Neural cell (in vitro differentiated cells): ENCODE results near the gene TCP11L1. TPM values are rescaled to one million over a fixed set of nuclear protein-coding genes. Genes with fewer than 3 reads are reported as not detected.
A peak's percentile ranks its signal among the peaks of the same experiment; 100 is the strongest.

ENCODE experiments used
- H2AFZ ChIP-seq: fragments of 200-600, 300-800 bp; sonication (generic), shearing (Covaris generic); 2 replicates; pipeline ENCODE4 v1.6.0; 2014; ENCODE audit warnings: low read depth, mild to moderate bottlenecking, antibody characterized with exemption, low read length, moderate library complexity
- H3F3A ChIP-seq: fragments of 200-600 bp; shearing (Covaris generic); 2 replicates; pipeline ENCODE4 v1.6.1; 2016; ENCODE audit warnings: mild to moderate bottlenecking, moderate library complexity, mixed read lengths, antibody characterized with exemption, low read length; ENCODE audit not compliant: insufficient read depth, poor library complexity, severe bottlenecking
- H3K27ac ChIP-seq: fragments of 200-600, 300-800 bp; sonication (generic), shearing (Covaris generic); 2 replicates; pipeline ENCODE4 v1.5.1; 2014; ENCODE audit warnings: mild to moderate bottlenecking, low read length, moderate library complexity
- H3K27me3 ChIP-seq: fragments of 300-800, 200-600 bp; sonication (generic), shearing (Covaris generic); 2 replicates; pipeline ENCODE4 v1.6.0; 2014; ENCODE audit warnings: mild to moderate bottlenecking, low read depth, low read length, moderate library complexity; ENCODE audit not compliant: insufficient read depth
- H3K36me3 ChIP-seq: fragments of 300-800, 200-600 bp; sonication (generic), shearing (Covaris generic); 2 replicates; pipeline ENCODE4 v1.5.1; 2014; ENCODE audit warnings: mild to moderate bottlenecking, antibody characterized with exemption, low read length, moderate library complexity; ENCODE audit not compliant: insufficient read depth
- H3K4me2 ChIP-seq: fragments of 300-800, 200-600 bp; sonication (generic), shearing (Covaris generic); 2 replicates; pipeline ENCODE4 v1.6.0; 2014; ENCODE audit warnings: mild to moderate bottlenecking, low read length
- H3K4me3 ChIP-seq: fragments of 300-800, 200-600 bp; sonication (generic), shearing (Covaris generic); 2 replicates; pipeline ENCODE4 v1.5.1; 2014; ENCODE audit warnings: mild to moderate bottlenecking, low read length, moderate library complexity
- H3K79me2 ChIP-seq: fragments of 200-600 bp; shearing (Covaris generic); replicated peaks from 2 replicates; pipeline ENCODE4 v1.6.0; 2014; ENCODE audit warnings: mild to moderate bottlenecking, low read length, moderate library complexity; ENCODE audit not compliant: insufficient read depth
- H3K9ac ChIP-seq: fragments of 300-800, 200-600 bp; sonication (generic), shearing (Covaris generic); 2 replicates; pipeline ENCODE4 v1.6.1; 2016; ENCODE audit warnings: mild to moderate bottlenecking, low read length, mixed read lengths
- H3K9me2 ChIP-seq: fragments of 200-600 bp; shearing (Covaris generic); 2 replicates; pipeline ENCODE4 v1.6.1; 2016; ENCODE audit warnings: mild to moderate bottlenecking, low read length, mixed read lengths; ENCODE audit not compliant: insufficient read depth
- H3K9me3 ChIP-seq: fragments of 200-600, 300-800 bp; sonication (generic), shearing (Covaris generic); 2 replicates; pipeline ENCODE4 v1.6.1; 2016; ENCODE audit warnings: mild to moderate bottlenecking, mixed run types, low read length, moderate library complexity, mixed read lengths
- H4K20me1 ChIP-seq: fragments of 200-600 bp; shearing (Covaris generic); 2 replicates; pipeline ENCODE4 v1.6.1; 2016; ENCODE audit warnings: mild to moderate bottlenecking, mixed run types; ENCODE audit not compliant: insufficient read depth
- EP300 ChIP-seq: fragments of 450-650 bp; conservative IDR thresholded peaks from 2 replicates; pipeline ENCODE4 v1.6.1; 2014; ENCODE audit warnings: antibody characterized with exemption, mild to moderate bottlenecking, moderate library complexity; ENCODE audit not compliant: poor library complexity, severe bottlenecking
- EZH2 ChIP-seq: fragments of 200-600, 300-800 bp; shearing (Covaris generic), sonication (generic); IDR thresholded peaks from 2 replicates; pipeline ENCODE4 v1.6.1; 2014; ENCODE audit warnings: antibody characterized with exemption, low read length, borderline replicate concordance, mild to moderate bottlenecking; ENCODE audit not compliant: insufficient read depth, poor library complexity, severe bottlenecking
- MXI1 ChIP-seq: fragments of 450-650 bp; conservative IDR thresholded peaks from 2 replicates; pipeline ENCODE4 v1.6.1; 2014; ENCODE audit warnings: antibody characterized with exemption, mild to moderate bottlenecking; ENCODE audit not compliant: poor library complexity, severe bottlenecking
- POLR2AphosphoS5 ChIP-seq: IDR thresholded peaks from 2 replicates; pipeline ENCODE4 v1.6.1; 2012
- RAD21 ChIP-seq: fragments of 450-650 bp; conservative IDR thresholded peaks from 2 replicates; pipeline ENCODE4 v1.6.1; 2014; ENCODE audit warnings: antibody characterized with exemption, mild to moderate bottlenecking, moderate library complexity
- SMC3 ChIP-seq: fragments of 450-650 bp; conservative IDR thresholded peaks from 2 replicates; pipeline ENCODE4 v1.6.1; 2014; ENCODE audit warnings: antibody characterized with exemption, mild to moderate bottlenecking, moderate library complexity; ENCODE audit not compliant: poor library complexity
- TAF1 ChIP-seq: IDR thresholded peaks from 2 replicates; pipeline ENCODE4 v1.6.1; 2012; ENCODE audit warnings: low read depth
- polyA plus RNA-seq: library from polyadenylated mRNA; depleted of rRNA; stranded (reverse); fragments of >200 nt; gene quantifications from 2 replicates; pipeline ENCODE4 v1.2.3, GENCODE V29; 2014
- TF ChIP-seq, protein P1 (sequence below): fragments of 450-650 bp; IDR thresholded peaks from 2 replicates; pipeline ENCODE4 v1.5.1; 2014; ENCODE audit warnings: antibody characterized with exemption, mild to moderate bottlenecking, moderate library complexity; ENCODE audit not compliant: poor library complexity, severe bottlenecking
- TF ChIP-seq, protein P2 (sequence below): IDR thresholded peaks from 2 replicates; pipeline ENCODE4 v1.6.1; 2012; ENCODE audit warnings: borderline replicate concordance

TCP11L1 gene
- polyA plus RNA-seq, 1 donor from 2014 or later: 12.5 TPM

DNA sequence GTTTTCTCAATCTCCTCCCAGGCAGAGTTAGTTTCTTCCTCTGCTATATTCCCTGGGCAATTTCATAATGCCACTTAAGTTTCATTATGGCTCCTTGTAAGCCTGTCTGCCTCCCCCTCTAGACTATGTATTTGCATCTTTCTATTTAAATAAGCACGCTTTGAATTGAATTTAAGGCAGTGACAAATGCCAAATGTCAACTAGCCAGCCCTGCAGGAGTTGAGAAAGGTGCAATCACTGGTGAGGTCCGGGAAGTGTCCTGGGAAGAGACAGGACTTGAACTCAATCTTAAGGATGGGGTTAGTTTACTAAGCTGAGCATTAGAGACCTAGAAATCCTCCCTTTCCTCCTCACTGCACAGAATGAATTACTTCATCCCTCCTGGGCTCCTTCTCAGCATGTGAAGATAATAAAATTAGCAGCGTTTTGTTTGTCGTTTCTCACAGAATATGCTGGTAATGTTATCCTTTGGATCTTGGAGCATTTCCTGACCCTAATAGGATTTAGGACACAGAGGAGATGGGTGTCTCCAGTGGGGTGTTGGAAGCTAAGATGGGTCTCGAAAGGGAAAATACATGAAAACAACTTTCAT is 1.6 kb downstream of the TCP11L1 start:
- H3K4me2 ChIP-seq: peak overlapping the region; percentile 97
- no peaks in the 10 kb centered on the region for H3K27me3 ChIP-seq
- H3F3A ChIP-seq: no peaks in the 10 kb centered on the region
- H3K9me3 ChIP-seq: no peaks in the 10 kb centered on the region
- no peaks in the 10 kb centered on the region for H3K36me3 ChIP-seq
- H3K9me2 ChIP-seq: no peaks in the 10 kb centered on the region
- H2AFZ ChIP-seq: no peak overlapping the region
- TF ChIP-seq POLR2AphosphoS5 (no peak), SMC3 (no peak), MXI1 (no peak), TAF1 (no peak), EZH2 (no peak), RAD21 (no peak), EP300 (no peak)
- TF ChIP-seq, protein P1, sequence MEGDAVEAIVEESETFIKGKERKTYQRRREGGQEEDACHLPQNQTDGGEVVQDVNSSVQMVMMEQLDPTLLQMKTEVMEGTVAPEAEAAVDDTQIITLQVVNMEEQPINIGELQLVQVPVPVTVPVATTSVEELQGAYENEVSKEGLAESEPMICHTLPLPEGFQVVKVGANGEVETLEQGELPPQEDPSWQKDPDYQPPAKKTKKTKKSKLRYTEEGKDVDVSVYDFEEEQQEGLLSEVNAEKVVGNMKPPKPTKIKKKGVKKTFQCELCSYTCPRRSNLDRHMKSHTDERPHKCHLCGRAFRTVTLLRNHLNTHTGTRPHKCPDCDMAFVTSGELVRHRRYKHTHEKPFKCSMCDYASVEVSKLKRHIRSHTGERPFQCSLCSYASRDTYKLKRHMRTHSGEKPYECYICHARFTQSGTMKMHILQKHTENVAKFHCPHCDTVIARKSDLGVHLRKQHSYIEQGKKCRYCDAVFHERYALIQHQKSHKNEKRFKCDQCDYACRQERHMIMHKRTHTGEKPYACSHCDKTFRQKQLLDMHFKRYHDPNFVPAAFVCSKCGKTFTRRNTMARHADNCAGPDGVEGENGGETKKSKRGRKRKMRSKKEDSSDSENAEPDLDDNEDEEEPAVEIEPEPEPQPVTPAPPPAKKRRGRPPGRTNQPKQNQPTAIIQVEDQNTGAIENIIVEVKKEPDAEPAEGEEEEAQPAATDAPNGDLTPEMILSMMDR: no peak
- TF ChIP-seq, protein P2, sequence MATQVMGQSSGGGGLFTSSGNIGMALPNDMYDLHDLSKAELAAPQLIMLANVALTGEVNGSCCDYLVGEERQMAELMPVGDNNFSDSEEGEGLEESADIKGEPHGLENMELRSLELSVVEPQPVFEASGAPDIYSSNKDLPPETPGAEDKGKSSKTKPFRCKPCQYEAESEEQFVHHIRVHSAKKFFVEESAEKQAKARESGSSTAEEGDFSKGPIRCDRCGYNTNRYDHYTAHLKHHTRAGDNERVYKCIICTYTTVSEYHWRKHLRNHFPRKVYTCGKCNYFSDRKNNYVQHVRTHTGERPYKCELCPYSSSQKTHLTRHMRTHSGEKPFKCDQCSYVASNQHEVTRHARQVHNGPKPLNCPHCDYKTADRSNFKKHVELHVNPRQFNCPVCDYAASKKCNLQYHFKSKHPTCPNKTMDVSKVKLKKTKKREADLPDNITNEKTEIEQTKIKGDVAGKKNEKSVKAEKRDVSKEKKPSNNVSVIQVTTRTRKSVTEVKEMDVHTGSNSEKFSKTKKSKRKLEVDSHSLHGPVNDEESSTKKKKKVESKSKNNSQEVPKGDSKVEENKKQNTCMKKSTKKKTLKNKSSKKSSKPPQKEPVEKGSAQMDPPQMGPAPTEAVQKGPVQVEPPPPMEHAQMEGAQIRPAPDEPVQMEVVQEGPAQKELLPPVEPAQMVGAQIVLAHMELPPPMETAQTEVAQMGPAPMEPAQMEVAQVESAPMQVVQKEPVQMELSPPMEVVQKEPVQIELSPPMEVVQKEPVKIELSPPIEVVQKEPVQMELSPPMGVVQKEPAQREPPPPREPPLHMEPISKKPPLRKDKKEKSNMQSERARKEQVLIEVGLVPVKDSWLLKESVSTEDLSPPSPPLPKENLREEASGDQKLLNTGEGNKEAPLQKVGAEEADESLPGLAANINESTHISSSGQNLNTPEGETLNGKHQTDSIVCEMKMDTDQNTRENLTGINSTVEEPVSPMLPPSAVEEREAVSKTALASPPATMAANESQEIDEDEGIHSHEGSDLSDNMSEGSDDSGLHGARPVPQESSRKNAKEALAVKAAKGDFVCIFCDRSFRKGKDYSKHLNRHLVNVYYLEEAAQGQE: no peak
- H3K79me2 ChIP-seq: no peaks in the 10 kb centered on the region
- H3K4me3 ChIP-seq: peak overlapping the region; percentile 92
- no peaks in the 10 kb centered on the region for H4K20me1 ChIP-seq
- H3K9ac ChIP-seq: peak overlapping the region; percentile 91
- H3K27ac ChIP-seq: peak overlapping the region; percentile 95

DNA sequence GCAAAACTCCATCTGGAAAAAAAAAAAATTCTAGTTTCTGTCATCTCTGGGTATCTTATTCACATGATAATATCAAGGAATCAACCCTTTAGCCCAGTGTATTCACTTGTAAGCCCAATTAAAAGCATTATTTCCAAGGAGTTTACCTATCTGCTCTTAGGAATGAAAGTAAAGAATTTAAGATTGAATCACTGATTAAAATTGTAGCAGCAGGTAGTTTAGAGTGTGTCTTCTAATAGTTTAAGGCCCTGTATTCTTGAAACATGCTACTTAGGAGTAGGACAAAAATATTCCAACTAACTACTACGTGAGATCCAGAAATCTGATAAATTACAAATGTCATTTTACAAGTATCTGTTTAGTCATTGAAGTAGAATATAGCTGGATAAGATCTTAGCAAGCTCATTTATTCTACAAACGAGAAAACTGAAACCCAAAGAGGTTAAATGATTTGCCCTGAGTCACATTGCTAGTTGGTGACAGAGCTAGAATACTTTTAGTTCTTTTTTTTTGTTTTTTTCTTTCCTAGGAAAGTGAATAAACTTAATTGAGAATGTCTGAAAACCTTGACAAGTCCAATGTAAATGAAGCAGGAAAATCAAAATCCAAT is 4.0 kb downstream of the TCP11L1 start:
- Histone ChIP-seq H3K27ac (no peak overlapping the region), H2AFZ (no peak overlapping the region), H3K27me3 (no peaks in the 10 kb centered on the region), H3K4me3 (no peak overlapping the region), H3K9ac (no peak overlapping the region), H3K9me3 (no peaks in the 10 kb centered on the region), H3K4me2 (no peak overlapping the region), H3K9me2 (no peaks in the 10 kb centered on the region), H3K79me2 (no peaks in the 10 kb centered on the region), H4K20me1 (no peaks in the 10 kb centered on the region), H3K36me3 (no peaks in the 10 kb centered on the region), H3F3A (no peaks in the 10 kb centered on the region)
- TF ChIP-seq EP300 (no peak), POLR2AphosphoS5 (no peak), EZH2 (no peak), TAF1 (no peak), SMC3 (no peak), MXI1 (no peak), RAD21 (no peak)
- TF ChIP-seq, protein P2: no peak
- TF ChIP-seq, protein P1: no peak
